Retinal pigment epithelial cell (primary cell): ENCODE data around the gene CREB5.

Source experiments
- DNase-seq: peaks from one replicate; pipeline ENCODE4 v3.0.0-alpha.2; 2010; ENCODE audit warnings: low read depth
- H3K4me3 ChIP-seq: 2 replicates; pipeline ENCODE4 v1.5.1; 2011; ENCODE audit warnings: mild to moderate bottlenecking, low read length, control low read depth, moderate library complexity
- TF ChIP-seq, protein P1 (sequence below): conservative IDR thresholded peaks from 2 replicates; pipeline ENCODE4 v1.5.1; 2011; ENCODE audit warnings: low read depth, low read length, control low read depth, inconsistent platforms

Gene CREB5

GRCh38 chr7:28643584-28644340 lies 231.4 kb downstream of the CREB5 start:
- no peak for DNase-seq
- H3K4me3 ChIP-seq: no peak overlapping the region
- TF ChIP-seq, protein P1, sequence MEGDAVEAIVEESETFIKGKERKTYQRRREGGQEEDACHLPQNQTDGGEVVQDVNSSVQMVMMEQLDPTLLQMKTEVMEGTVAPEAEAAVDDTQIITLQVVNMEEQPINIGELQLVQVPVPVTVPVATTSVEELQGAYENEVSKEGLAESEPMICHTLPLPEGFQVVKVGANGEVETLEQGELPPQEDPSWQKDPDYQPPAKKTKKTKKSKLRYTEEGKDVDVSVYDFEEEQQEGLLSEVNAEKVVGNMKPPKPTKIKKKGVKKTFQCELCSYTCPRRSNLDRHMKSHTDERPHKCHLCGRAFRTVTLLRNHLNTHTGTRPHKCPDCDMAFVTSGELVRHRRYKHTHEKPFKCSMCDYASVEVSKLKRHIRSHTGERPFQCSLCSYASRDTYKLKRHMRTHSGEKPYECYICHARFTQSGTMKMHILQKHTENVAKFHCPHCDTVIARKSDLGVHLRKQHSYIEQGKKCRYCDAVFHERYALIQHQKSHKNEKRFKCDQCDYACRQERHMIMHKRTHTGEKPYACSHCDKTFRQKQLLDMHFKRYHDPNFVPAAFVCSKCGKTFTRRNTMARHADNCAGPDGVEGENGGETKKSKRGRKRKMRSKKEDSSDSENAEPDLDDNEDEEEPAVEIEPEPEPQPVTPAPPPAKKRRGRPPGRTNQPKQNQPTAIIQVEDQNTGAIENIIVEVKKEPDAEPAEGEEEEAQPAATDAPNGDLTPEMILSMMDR: no peak

DNA sequence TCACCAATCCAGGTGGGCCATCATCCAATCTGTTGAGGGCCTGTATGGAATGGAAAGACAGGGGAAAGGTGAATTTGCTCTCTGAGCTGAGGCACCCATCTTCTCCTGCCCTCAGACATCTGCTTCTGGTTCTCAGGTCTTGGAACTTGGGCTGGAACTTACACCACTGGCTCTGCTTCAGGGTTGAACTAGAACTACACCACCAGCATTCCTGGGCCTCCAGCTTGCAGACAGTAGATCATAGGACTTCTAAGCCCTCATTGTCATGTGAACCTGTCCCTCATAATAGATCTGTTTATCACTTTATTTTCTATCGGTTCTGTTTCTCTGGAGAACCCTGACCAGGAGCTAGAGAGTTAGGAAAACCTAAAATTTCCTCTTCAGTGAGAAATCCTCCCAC lies 233.5 kb downstream of the CREB5 start:
- H3K4me3 ChIP-seq: no peak overlapping the region
- no peak for DNase-seq
- TF ChIP-seq, protein P1: no peak

DNA sequence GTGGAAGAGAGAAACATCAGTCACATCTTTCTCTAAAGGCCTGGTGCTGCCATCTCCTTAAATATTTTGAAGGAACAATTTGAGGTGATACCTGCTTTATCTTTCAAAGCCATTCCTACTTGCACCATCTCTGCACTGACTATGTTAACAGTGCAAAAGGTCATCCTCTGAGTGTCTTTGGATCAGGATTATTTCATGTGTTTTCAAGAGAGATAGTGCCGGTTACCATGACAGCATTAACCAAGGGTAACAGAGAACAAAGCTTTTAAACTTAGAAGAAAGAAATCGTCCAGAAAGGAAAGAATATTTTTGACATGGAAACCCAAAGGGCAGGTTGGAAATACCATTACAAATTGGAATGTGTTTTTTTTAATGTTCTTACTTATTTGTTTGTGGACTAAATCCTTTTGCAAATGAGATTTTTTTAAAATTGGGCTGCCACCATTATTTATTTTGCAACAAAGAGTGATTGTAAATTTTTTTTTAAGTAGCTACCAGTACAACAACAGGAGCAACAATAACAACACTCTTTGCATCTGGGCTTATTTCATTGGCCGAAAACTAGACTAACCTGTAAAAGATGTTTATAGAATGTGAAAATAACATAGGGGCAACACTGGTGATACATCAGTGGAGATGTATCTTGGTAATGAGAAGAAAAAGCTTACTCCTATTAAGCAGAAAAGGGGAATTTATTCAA lies 234.2 kb downstream of the CREB5 start:
- TF ChIP-seq, protein P1: no peak
- DNase-seq: no peak
- H3K4me3 ChIP-seq: no peak overlapping the region

DNA sequence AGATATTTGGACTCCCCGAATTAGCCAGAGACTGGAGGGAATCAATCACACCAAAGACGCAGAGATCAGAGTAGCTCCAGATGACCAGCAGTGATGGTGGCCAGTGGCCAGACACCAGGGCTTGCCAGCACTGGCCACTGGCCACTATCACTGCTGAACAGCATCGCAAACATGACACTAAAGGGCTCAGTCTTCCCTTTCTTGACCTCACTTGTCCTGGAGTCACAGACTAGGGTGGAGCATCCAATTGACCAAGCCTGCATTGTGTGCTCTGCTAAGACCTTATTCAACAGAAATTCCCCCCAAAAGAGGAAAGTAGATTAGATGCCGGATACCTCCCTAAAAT lies 234.7 kb downstream of the CREB5 start:
- TF ChIP-seq, protein P1: no peak
- no peak overlapping the region for H3K4me3 ChIP-seq
- DNase-seq: no peak

GRCh38 chr7:28649189-28649588 lies 236.9 kb downstream of the CREB5 start:
- TF ChIP-seq, protein P1: no peak
- DNase-seq: no peak
- no peak overlapping the region for H3K4me3 ChIP-seq

DNA sequence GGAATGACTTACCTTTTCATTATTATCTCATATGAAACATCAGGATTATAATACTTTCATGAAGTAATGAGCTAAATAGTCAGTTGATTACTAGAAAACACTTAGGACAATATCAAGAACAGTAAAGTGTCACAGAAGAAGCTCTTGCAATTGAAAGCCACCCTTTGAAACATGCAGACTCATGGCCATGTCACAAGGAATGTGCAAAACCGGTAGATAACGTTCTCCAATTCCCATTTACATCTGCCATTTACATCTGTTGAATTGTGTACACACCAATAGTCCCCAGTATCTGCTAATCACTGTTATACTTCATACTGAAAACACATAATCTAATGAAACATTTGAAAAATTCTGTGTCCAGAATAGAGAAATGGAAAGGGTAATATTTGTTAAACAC lies 237.5 kb downstream of the CREB5 start:
- H3K4me3 ChIP-seq: no peak overlapping the region
- TF ChIP-seq, protein P1: no peak
- no peak for DNase-seq

- no peak for DNase-seq
- H3K4me3 ChIP-seq: no peak overlapping the region
- TF ChIP-seq, protein P1: no peak
These were observed 241.8 kb downstream of the CREB5 start for GRCh38 chr7:28654110-28654509.
